SIG-M5 treated with dmso at 0.1 percent for 504 hours (cell line): ENCODE results near the gene LGALS12.
"Not testable (repeated sequence)": the region's sequence is repeated elsewhere in the genome, so short reads cannot be mapped to it uniquely, and the experiment has no call there.

Experiments used
- DNase-seq: peaks from one replicate; lab custom pipeline; 2025; ENCODE audit not compliant: unreplicated experiment; lab: John Stamatoyannopoulos, UW

The LGALS12 gene

DNA sequence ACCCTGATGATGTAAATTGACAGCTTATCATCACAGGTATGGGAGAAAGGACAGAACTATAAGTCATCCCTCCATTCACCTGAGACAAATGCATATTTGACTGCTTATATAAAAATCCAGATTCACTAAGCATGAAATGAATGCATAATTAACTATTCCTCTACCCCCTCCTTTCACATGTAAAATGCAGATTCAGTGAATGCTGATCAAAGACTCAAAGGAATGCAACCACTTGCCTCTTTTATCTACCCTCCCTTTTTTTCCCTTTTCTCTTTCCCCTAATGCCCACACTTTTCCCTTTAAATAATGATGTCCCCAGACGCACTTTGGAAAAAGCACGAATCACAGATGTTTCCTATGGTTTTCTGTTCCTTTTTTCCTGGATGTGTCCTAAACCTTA is 26.2 kb downstream of the LGALS12 start:
- DNase-seq = no peak

DNA sequence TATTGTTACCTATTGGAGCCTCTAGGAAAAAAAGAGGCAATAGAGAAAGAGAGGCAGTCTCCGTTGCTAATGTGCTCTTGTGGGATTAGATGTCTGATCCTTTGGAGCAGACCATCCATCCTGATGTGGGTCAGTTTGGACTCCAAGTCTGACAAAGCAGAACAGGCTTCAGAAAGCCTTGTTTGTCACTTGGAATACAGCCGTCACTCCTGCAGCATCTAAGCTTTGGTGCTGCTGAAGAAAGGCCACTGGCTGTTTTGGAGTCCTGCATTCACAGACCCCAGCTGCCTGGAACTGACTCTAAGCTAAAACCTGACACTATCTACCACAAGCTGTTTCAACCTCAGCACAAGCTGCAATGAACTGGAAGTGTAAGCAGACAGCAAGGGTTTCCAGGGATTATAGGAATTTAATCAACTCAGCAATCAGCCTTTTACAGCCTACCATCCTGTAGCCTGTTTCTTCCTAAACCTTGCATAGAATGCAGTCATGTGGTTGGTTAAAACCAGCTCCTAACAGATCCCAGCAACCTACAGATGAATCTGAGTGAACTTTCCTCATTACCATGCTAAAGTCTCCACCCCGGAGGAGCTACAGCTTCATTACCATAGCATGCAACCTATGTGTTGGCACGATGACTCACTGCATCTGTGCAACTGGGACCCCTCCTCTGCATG is 27.1 kb downstream of the LGALS12 start:
- no peak for DNase-seq

DNA sequence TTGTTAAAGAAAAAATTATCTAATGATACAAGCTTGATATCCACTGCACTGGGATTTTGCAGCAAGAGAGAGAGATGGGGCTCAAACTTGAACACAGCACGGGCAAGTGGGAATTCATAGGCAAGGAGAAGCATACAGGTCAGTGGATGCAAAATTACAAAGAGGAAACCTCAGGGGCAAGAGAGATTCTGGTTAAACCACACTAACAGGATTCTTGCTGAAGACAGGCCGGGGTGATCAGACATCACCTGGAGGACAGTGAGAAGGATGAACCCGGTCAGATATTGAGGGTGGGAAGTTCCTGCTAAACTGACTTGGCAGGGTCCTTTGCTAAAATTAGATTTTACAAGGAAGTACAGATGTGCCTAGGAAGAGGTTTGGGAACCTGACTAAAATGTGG is 28.2 kb downstream of the LGALS12 start:
- no peak for DNase-seq

DNA sequence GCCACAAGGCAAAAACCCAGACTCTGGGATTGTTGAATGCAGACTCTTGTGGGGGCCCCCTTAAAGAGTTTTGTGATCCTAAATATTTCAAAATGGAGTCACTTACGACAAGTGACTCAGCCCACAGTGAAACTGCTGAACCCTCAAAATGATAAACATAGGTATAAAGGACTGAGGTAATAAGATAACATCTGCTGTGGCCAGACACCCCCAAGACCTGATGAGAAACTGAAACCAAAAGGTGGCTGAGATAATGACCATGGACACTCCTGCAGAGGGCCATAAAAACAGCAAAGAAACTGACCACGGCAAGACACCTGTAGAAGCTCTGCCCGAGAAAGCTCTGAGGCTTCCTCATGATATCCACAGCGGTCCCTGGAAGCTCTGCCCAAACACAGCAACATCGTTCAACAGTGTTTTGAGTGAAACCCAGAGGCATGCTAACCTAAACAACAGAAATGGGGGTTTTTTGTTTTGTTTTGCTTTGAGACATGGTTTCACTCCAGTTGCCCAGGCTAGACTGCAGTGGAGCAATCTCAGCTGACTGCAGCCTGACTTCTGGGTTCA is 29.1 kb downstream of the LGALS12 start:
- no peak for DNase-seq

DNA sequence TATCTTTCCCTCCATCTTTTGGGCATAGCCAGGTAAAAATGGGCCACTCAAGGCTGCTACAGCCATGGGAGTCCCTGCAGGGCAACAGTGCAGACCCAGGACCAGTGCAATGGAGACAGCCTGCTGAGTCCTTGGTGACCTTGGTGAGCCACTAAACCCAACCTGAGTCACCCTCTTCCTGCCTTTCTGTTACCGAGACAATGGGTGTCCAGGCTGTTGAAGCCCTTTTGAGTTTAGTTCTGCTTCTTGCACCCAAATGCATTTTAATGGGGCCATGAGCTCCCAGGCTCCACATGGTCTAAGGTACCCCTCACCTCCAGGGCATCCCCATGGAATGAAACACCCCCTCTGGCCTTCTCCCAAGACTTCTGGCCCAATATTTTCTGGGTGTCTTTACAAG is 29.9 kb downstream of the LGALS12 start:
- no peak for DNase-seq

DNA sequence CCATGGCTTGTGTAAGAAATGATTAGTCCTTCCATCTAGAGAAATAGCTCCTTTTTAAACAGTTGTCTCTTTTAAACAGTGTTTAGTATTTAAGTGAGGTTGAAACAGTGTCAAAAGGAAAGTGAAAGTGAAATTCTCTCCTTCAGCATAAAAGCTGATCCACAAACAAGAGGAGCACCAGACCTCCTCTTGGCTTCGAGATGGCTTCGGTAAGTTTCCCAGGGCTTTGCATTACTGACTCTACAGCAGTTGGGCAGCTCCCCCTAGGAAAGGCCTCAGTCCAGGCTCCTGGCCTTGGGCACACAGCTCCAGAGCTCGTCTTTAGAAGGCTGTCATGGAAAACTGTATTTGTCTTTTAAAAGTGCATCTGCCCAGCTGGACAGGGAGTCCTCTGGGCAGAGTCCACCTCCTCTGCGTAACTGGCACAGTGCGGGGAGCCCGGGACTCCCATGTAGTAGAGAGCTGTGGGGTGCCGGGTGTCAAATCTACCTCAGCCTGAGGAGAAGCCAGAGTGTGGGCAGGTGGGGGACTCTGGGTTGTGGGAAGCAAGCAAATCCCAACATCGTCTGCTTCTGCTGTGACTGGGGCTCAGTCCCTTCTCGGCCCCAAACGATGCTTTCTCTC is 30.9 kb downstream of the LGALS12 start, which contains the start of gene PLAAT4:
TSS of gene PLAAT4 (plus strand) at position 140 of the 624 bp plus-strand sequence. CDS start at position 201, 61 bp downstream.
- peak; percentile 28 for DNase-seq

DNA sequence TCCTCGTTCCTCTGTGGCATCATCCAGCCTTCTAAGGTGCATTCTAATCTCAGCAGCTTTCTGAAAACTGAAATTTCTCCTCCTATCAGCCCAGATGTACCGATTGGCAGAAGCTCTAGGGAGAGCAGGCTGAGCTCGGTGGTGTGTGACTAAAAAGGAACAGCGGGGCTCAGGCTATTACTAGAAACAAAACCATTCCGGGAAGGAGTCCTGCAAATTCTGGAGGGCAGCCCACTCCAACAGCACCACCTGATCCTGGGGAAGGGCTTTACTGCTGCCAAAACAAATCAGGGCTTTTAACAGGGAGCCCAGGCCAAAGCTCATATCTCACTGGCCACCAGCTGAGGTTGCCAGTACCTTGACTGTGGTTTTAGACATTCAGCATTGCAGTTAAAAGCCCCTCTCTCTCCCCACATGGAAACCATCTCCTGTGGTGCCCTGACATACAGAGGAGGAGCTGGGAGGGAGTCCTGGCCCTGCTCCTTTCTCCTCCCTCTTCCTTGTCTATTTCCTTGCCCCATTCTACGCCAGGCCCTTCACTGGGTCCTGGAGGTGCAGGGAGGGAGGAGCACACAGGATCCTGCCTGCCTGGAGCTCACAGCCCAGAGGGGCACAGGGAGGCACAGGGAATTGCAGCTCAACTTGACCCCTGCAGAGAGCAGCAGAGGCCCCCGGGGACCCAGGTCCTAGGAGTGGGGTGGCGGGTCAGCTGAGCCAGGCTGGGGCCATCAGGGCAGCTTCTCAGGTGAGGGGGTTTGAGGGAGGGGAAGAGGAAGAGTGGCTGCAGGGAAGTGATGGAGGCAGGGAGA is 31.6 kb downstream of the LGALS12 start:
- DNase-seq = no peak

DNA sequence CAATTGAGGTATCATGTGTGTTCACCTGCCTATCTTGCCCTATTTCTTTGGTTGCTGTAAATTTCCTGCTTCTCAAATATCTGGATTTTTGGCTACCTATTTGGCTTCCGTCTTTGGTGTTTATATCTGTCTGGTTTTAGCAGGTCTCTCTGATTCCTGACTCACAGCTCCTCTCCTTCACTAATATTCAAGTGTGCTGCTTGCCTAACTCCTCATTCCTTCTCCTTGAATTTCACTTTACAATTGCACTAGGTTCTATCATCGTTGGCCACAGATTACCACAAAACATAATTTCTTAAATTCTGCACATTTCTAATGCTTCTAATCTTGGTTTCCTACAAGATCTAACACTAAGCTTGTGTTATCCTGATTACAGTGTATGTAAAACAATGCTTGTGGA is 36.6 kb downstream of the LGALS12 start:
- DNase-seq = not testable (repeated sequence)

DNA sequence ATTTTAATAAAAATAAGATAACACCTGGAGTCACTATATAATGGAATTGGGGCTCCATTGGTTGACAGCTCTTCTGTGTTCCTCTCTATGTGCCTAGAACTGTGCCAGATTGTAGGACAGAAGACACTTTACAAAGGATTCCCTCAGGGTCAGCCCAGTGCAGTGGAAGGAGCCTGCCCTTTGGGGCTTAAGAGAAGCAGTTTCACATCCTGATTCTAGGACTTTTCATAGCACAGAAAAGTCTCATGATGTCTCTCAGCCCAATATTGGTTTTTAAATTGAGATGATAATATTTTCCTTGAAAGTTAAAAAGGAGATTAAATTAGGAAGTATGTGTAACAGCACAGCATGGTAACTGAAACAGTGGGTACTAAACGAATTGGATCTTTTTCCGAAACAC is 37.8 kb downstream of the LGALS12 start:
- DNase-seq = no peak

DNA sequence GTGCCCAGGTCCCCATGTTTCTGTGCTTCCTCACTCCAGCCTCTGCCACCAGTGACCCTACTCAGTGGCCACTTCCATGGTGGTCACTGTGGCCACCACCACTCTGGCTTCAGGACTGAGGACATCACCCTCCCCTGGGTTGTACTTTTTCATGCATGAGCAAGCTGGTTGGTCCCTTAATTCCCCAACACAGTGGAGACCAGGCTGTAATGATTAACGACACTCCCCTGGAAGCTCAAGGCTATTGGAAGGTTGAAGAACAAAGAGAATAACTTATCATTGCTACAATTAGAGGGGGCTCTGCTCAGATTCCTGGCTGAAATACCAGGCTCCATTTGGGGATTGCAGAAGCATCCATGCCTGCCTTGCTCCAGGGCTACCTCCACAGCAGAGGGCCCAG is 41.2 kb downstream of the LGALS12 start:
- no peak for DNase-seq

DNA sequence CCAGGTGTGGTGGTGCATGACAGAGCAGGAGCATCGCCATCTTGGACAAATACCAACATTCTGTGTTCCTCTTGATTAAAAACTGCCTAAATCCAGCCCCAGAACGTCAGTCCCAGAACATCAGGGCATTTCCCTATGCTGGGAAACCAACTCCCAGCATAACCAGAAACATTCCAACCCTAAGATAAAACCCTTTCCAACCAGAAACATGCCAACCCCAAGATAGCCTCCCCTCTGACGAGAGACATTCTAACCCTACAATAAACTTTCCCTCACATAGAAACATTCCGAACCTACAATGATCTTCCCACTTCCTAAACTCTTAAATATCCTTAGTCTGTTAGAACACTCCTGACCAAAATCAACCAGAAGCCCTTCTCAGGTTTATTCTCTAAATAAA is 42.3 kb downstream of the LGALS12 start:
- DNase-seq = no peak

DNA sequence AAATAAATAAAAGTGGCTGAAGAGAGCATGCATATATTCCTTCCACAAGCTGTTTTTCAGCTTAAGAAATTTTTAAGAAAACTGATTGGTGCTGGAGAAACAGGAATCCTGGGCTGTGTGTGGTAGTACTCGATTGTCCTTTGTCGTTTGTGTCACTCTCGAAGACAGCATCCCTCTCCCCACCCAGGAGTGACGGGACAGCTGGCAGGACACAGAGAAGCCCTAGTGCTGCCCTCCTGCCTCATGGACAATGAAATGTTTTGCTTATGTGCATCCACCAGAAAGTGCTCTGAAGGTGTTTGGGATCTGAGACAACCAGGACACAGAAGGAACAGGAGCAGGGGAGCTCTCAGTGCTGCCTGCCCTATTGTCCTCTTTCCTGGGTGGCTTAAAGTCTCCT is 43.5 kb downstream of the LGALS12 start:
- DNase-seq = no peak

DNA sequence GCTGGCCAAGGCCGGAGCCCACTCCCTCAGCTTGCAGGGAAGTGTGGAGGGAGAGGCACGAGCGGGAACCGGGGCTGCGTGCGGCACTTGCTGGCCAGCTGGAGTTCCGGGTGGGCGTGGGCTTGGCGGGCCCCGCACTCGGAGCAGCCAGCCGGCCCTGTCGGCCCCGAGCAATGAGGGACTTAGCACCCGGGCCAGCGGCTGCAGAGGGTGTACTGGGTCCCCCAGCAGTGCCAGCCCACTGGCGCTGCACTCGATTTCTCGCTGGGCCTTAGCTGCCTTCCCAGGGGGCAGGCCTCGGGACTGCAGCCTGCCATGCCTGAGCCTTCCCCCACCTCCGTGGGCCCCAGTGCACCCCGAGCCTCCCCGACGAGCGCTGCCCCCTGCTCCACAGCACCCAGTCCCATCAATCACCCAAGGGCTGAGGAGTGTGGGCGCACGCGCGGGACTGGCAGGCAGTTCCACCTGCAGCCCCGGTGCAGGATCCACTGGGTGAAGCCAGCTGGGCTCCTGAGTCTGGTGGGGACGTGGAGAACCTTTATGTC is 44.3 kb downstream of the LGALS12 start:
- DNase-seq = not testable (repeated sequence)

DNA sequence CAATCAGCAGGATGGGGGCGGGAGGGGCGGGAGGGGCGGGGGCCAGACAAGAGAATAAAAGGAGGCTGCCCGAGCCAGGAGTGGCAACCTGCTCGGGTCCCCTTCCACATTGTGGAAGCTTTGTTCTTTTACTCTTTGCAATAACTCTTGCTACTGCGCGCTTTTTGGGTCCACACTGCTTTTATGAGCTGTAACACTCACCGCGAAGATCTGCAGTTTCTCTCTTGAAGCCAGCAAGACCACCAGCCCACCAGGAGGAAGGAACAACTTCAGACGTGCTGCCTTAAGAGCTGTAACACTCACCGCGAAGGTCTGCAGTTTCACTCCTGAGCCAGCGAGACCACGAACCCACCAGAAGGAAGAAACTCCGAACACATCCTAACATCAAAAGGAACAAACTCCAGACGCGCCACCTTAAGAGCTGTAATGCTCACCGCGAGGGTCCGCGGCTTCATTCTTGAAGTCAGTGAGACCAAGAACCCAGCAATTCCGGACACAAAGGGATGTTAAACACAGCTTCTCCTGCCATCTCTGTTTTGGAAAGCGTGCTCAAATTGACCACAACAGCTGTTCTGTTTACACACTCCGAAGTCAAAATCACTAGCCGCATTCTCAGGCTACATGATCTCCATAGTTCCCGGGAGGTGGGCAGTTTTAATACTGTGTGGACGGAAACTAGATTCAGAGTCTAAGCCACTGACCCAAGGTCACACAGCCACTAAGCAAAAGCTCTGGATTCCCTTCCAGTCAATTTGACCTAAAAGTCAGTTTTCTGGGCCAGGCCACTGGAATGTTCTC is 45.4 kb downstream of the LGALS12 start:
- DNase-seq = no peak

DNA sequence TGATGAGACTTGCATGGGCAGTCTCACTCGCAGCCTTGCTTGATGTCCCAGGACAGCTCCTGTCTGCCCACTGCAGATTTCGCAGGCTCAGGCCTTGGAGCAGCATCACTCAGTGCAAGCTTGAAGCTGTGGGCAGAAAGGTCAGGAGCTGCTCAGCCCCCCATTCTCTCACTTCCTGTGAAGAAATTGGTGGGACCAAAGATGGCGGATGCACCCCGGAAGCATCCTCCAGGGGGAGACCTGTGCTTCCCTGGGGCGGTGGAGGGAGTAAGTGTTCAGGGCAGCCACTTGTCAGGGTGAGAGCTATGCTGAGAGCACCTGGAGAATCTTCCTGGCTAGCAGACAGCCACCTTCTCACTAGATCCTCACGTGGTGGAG is 46.0 kb downstream of the LGALS12 start:
- no peak for DNase-seq

DNA sequence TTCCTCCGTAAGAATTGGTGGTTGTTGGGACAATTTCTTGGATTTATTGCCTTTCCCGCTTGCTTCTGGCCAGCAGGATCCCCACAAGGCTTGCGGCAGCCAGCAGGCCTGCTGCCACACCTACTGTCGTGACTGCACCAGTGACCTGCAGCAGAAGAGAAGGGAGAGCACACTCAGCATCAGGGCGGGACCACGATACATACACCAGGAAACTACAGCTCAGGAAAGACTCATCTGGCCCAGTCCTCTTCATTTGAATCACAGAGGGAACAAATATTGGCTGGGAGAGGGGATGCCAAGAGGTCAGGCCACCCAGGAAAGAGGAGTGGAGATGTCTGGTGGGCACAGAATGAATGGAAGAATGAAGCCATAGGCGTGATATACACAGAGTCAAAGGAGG is 47.0 kb downstream of the LGALS12 start:
- DNase-seq = no peak

DNA sequence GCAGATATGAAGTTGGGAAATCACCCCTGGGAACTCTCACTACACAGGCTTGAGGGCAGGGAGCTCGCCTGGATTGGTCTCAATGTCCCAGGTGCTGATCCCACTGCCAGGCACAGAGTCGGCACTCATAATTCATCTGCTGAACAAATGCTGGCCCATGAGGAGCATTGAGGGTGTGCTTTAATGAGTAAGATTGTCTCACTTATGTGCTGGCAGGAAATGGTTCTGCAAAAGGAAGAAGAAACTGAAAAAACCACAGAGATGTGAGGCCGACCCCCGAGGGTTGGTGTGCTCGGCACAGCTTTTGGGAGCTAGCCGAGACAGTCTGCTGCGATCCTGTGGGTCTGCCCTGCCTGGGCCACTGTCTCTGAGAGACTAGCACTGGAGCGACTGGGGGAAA is 47.9 kb downstream of the LGALS12 start:
- DNase-seq = no peak

DNA sequence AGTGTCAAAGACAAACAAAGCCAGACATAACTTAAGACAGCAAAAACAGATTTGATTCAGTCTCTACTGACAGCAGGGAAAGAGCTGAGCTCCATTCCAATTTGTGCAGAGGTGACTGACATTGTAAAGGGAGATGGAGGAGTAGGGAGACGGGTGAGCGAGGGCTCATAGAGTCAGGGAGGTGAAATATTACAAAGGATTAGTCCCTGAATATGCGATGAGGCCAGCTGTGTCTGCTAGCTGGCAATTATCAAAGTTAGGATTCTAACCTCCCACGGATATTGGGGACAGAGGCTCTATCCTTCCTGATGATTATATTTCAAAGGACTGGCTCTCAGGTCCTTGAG is 49.0 kb downstream of the LGALS12 start:
- DNase-seq = no peak

DNA sequence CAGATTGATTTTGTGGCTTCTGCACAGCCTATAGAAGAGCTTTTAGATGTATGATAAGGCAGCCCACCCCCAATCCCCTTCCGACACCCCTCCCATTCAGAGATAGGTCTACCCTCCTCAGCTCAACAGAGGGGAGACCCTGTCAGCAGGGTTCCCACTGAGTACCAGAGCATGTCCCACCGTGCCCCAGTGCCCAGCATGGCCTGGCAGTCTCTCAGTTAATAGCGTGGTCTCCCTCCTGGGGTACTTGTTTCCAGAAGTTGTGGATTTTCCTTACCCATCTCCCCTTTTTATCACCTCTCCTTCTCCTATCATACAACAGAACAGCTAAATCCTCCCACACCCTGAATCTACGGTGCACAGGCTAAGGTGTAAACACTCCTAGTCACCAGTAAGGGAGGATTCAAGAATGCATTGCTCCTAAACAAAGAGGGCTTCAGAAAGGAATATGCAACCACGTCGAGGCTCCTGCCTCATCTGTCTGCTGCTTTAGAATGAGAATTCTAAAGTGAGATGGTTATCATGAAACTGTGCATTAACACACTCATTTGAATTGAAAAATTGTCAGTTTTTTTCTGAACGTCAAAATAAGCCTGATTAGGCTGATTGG is 50.6 kb downstream of the LGALS12 start:
- no peak for DNase-seq

DNA sequence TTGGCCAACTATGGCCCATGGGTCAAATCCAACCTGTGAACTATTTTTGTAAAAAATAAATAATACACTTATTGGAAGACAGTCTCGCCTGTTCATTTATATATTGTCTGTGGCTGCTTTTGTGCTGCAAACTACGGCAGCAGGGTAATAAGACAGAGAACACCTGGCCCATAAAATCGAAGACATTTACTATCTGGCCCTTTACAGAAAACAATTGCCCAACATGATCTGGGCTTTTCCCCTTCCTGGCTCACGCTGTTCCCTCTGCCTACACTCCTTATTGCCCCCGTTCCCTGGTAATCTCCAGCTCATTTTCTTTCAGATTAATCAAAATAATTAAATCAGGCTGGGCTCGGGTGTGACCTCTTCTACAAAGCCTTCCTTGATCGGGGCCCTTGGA is 51.7 kb downstream of the LGALS12 start:
- DNase-seq = no peak
